H9 (cell line): ENCODE data around the gene GNAS-AS1. TPM values are rescaled to one million over a fixed set of nuclear protein-coding genes. Genes with fewer than 3 reads are reported as not detected.

Experiments
- DNase-seq: peaks from one replicate; pipeline ENCODE4 v3.0.0-alpha.2; 2017
- H2AFZ ChIP-seq: one replicate; pipeline ENCODE4 v1.6.1; 2013; ENCODE audit warnings: mild to moderate bottlenecking, low read length, control low read depth, moderate library complexity
- H2AK5ac ChIP-seq: 2 replicates; pipeline ENCODE4 v1.6.1; 2013; ENCODE audit warnings: low read length, control low read depth, mixed read lengths; ENCODE audit not compliant: insufficient read length
- H2BK120ac ChIP-seq: one replicate; pipeline ENCODE4 v1.6.1; 2013; ENCODE audit warnings: low read depth, mild to moderate bottlenecking, low read length, control low read depth, inconsistent platforms; ENCODE audit not compliant: poor library complexity, severe bottlenecking
- H2BK12ac ChIP-seq: 2 replicates; pipeline ENCODE4 v1.6.1; 2013; ENCODE audit warnings: low read length, control low read depth, mixed read lengths, low read depth; ENCODE audit not compliant: insufficient read length
- H2BK15ac ChIP-seq: 2 replicates; pipeline ENCODE4 v1.6.1; 2013; ENCODE audit warnings: low read depth, low read length, control low read depth
- H2BK20ac ChIP-seq: one replicate; pipeline ENCODE4 v1.6.1; 2013; ENCODE audit warnings: low read depth, mild to moderate bottlenecking, low read length, control low read depth, inconsistent platforms; ENCODE audit not compliant: poor library complexity, severe bottlenecking
- H2BK5ac ChIP-seq: 2 replicates; pipeline ENCODE4 v1.6.1; 2013; ENCODE audit warnings: low read length, control low read depth, mixed read lengths; ENCODE audit not compliant: insufficient read length
- H3K14ac ChIP-seq: 2 replicates; pipeline ENCODE4 v1.6.1; 2013; ENCODE audit warnings: low read length, control low read depth; ENCODE audit not compliant: insufficient read depth
- H3K18ac ChIP-seq: 2 replicates; pipeline ENCODE4 v1.6.1; 2013; ENCODE audit warnings: low read depth, mild to moderate bottlenecking, mixed read lengths, low read length, control low read depth; ENCODE audit not compliant: insufficient read length
- H3K23ac ChIP-seq: 2 replicates; pipeline ENCODE4 v1.6.1; 2013; ENCODE audit warnings: low read length, control low read depth, mixed read lengths, low read depth; ENCODE audit not compliant: insufficient read length
- H3K23me2 ChIP-seq: 2 replicates; pipeline ENCODE4 v1.6.1; 2013; ENCODE audit warnings: low read depth, mild to moderate bottlenecking, mixed read lengths, low read length, control low read depth; ENCODE audit not compliant: insufficient read length, poor library complexity, severe bottlenecking
- H3K27ac ChIP-seq: 2 replicates; pipeline ENCODE4 v1.5.1; 2013; ENCODE audit warnings: low read length, control low read depth, mixed read lengths, low read depth; ENCODE audit not compliant: insufficient read length
- H3K27me3 ChIP-seq: 2 replicates; pipeline ENCODE4 v1.6.1; 2013; ENCODE audit warnings: low read length, control low read depth, inconsistent platforms; ENCODE audit not compliant: insufficient read depth
- H3K4ac ChIP-seq: 2 replicates; pipeline ENCODE4 v1.6.1; 2013; ENCODE audit warnings: low read depth, mild to moderate bottlenecking, control low read depth, inconsistent platforms, low read length, moderate library complexity
- H3K4me1 ChIP-seq: 2 replicates; pipeline ENCODE4 v1.6.1; 2013; ENCODE audit warnings: low read length, control low read depth, inconsistent platforms; ENCODE audit not compliant: insufficient read depth
- H3K4me2 ChIP-seq: 2 replicates; pipeline ENCODE4 v1.6.1; 2013; ENCODE audit warnings: low read length, control low read depth, mixed read lengths; ENCODE audit not compliant: insufficient read length, insufficient read depth
- H3K56ac ChIP-seq: 2 replicates; pipeline ENCODE4 v1.6.1; 2013; ENCODE audit warnings: low read depth, mild to moderate bottlenecking, mixed read lengths, low read length, control low read depth; ENCODE audit not compliant: insufficient read length
- H3K79me1 ChIP-seq: 2 replicates; pipeline ENCODE4 v1.6.1; 2013; ENCODE audit warnings: low read depth, mild to moderate bottlenecking, moderate library complexity, low read length, control low read depth, inconsistent platforms; ENCODE audit not compliant: insufficient read depth, poor library complexity, severe bottlenecking
- H3K79me2 ChIP-seq: 2 replicates; pipeline ENCODE4 v1.6.1; 2013; ENCODE audit warnings: low read length, control low read depth, inconsistent platforms; ENCODE audit not compliant: insufficient read depth
- H3K9ac ChIP-seq: 2 replicates; pipeline ENCODE4 v1.6.1; 2013; ENCODE audit warnings: low read length, control low read depth, mixed read lengths; ENCODE audit not compliant: insufficient read length; ENCODE audit errors: extremely low read depth
- H3K9me3 ChIP-seq: one replicate; pipeline ENCODE4 v1.6.1; 2013; ENCODE audit warnings: low read depth, low read length, inconsistent platforms; ENCODE audit not compliant: control insufficient read depth
- H3T11ph ChIP-seq: one replicate; pipeline ENCODE4 v1.6.1; 2013; ENCODE audit warnings: mild to moderate bottlenecking, low read length, control low read depth, inconsistent platforms
- H4K20me1 ChIP-seq: one replicate; pipeline ENCODE4 v1.6.1; 2013; ENCODE audit not compliant: control insufficient read depth, insufficient read length, insufficient read depth
- H4K5ac ChIP-seq: 2 replicates; pipeline ENCODE4 v1.6.1; 2013; ENCODE audit warnings: low read depth, mild to moderate bottlenecking, mixed read lengths, low read length, control low read depth; ENCODE audit not compliant: insufficient read length
- H4K8ac ChIP-seq: replicated peaks from 2 replicates; pipeline ENCODE4 v1.6.1; 2013; ENCODE audit warnings: low read length, control low read depth, mixed read lengths, low read depth; ENCODE audit not compliant: insufficient read length
- H4K91ac ChIP-seq: 2 replicates; pipeline ENCODE4 v1.6.1; 2013; ENCODE audit warnings: low read depth, mild to moderate bottlenecking, moderate library complexity, mixed read lengths, low read length, control low read depth; ENCODE audit not compliant: insufficient read length
- H3K27ac Mint-ChIP-seq, 3 experiments: 2 replicates in 2 of 3; 3 replicates in 1 of 3; pipeline ENCODE4 v1.8.0; 2020 to 2021; ENCODE audit warnings: mixed read lengths in 3 of 3, mild to moderate bottlenecking in 1 of 3, moderate library complexity in 1 of 3
- H3K27me3 Mint-ChIP-seq: 2 replicates; pipeline ENCODE4 v1.8.0; 2021; ENCODE audit warnings: low read depth, mild to moderate bottlenecking, moderate library complexity, mixed read lengths
- H3K36me3 Mint-ChIP-seq, 3 experiments: 2 replicates in 2 of 3; 3 replicates in 1 of 3; pipeline ENCODE4 v1.8.0; 2020 to 2021; ENCODE audit warnings: low read depth in 3 of 3, mixed read lengths in 3 of 3; ENCODE audit not compliant: insufficient read depth in 1 of 3
- H3K4me1 Mint-ChIP-seq, 2 experiments: 2 replicates each; pipeline ENCODE4 v1.8.0; 2020; ENCODE audit warnings: mixed read lengths in 2 of 2
- H3K4me3 Mint-ChIP-seq, 2 experiments: 2 replicates in 1 of 2; 3 replicates in 1 of 2; pipeline ENCODE4 v1.8.0; 2020 to 2021; ENCODE audit warnings: mild to moderate bottlenecking in 2 of 2, mixed read lengths in 2 of 2, moderate library complexity in 1 of 2
- H3K9me3 Mint-ChIP-seq, 2 experiments: 2 replicates in 1 of 2; 3 replicates in 1 of 2; pipeline ENCODE4 v1.8.0; 2020; ENCODE audit warnings: mild to moderate bottlenecking in 2 of 2, mixed read lengths in 2 of 2, moderate library complexity in 1 of 2
- CTCF ChIP-seq: fragments of 200-600 bp; sonication (generic); conservative IDR thresholded peaks from 3 replicates; pipeline ENCODE4 v1.8.0; 2021; ENCODE audit warnings: antibody characterized with exemption, mild to moderate bottlenecking
- WGBS: extraction: QIAGEN DNeasy Blood & Tissue Kit; methylation state at CpG from one replicate; pipeline ENCODE4 v1.1.7; 2013; ENCODE audit warnings: missing lambda C conversion rate, low lambda C conversion rate, mixed read lengths; ENCODE audit not compliant: insufficient read length; ENCODE audit errors: extremely low coverage; 5-methylcytosine and 5-hydroxymethylcytosine counted together
- total RNA-seq: library from RNA; stranded (reverse); gene quantifications from 2 replicates; pipeline ENCODE4 v1.2.1, GENCODE V29; 2021

The GNAS-AS1 gene
- total RNA-seq, 1 experiment from 2014 or later, result 11.3 TPM

GRCh38 chr20:58816051-58816450 lies 34.7 kb downstream of the GNAS-AS1 start:
- no peaks in the 10 kb centered on the region for H3K9me3 ChIP-seq
- H3K79me1 ChIP-seq, result no peaks in the 10 kb centered on the region
- H4K5ac ChIP-seq, result no peak overlapping the region
- H3K36me3 Mint-ChIP-seq, result peaks cover 29 to 38% (median 35%) of the 10 kb centered on the region in 3 experiments
- H2BK20ac ChIP-seq, result no peak overlapping the region
- no peak overlapping the region for H3K27ac Mint-ChIP-seq
- H2BK120ac ChIP-seq, result no peak overlapping the region
- H3K9ac ChIP-seq, result no peak overlapping the region
- no peak overlapping the region for H2BK15ac ChIP-seq
- peaks cover 15% of the 10 kb centered on the region for H3K27me3 Mint-ChIP-seq
- no peak overlapping the region for H3K18ac ChIP-seq
- no peak overlapping the region for H2AK5ac ChIP-seq
- H3K4me1 ChIP-seq, result no peaks in the 10 kb centered on the region
- no peak for TF ChIP-seq CTCF
- no peak overlapping the region for H3K4me2 ChIP-seq
- no peak overlapping the region for H4K8ac ChIP-seq
- DNase-seq, result no peak
- H2BK12ac ChIP-seq, result no peak overlapping the region
- H3K9me3 Mint-ChIP-seq, result peaks cover 3 to 6% of the 10 kb centered on the region in 2 experiments; a peak in 4 of 5 replicates
- H3K79me2 ChIP-seq, result no peaks in the 10 kb centered on the region
- no peak overlapping the region for H2BK5ac ChIP-seq
- no peaks in the 10 kb centered on the region for H3K27me3 ChIP-seq
- H4K91ac ChIP-seq, result no peak overlapping the region
- no CpG with 5 or more reads among the region's 10 CpGs for WGBS
- H4K20me1 ChIP-seq, result no peaks in the 10 kb centered on the region
- H3K23me2 ChIP-seq, result no peaks in the 10 kb centered on the region
- H3K27ac ChIP-seq, result no peak overlapping the region
- H3K4me1 Mint-ChIP-seq, result peaks cover 2 to 11% of the 10 kb centered on the region in 2 experiments; a peak in 3 of 4 replicates
- no peak overlapping the region for H3K4me3 Mint-ChIP-seq
- H3K14ac ChIP-seq, result no peak overlapping the region
- H3T11ph ChIP-seq, result no peak overlapping the region
- H3K4ac ChIP-seq, result no peak overlapping the region
- no peak overlapping the region for H3K56ac ChIP-seq
- no peak overlapping the region for H3K23ac ChIP-seq
- H2AFZ ChIP-seq, result no peak overlapping the region
